Measurements from ENCODE around the gene CYP11A1.
A peak's percentile ranks its signal among the peaks of the same experiment; 100 is the strongest.
"Not testable (repeated sequence)": the region's sequence is repeated elsewhere in the genome, so short reads cannot be mapped to it uniquely, and the experiment has no call there.

The CYP11A1 gene

GRCh38 chr15:74374648-74375302 lies 7.3 kb upstream of the CYP11A1 start:
- no peak for DNase-seq (ENCODE audit: low spot score)

GRCh38 chr15:74373731-74374647 lies 6.5 kb upstream of the CYP11A1 start:
- peak; percentile 98 for DNase-seq (ENCODE audit: low spot score)

GRCh38 chr15:74373056-74373650 lies 5.7 kb upstream of the CYP11A1 start:
- no peak for DNase-seq (ENCODE audit: low spot score)

DNA sequence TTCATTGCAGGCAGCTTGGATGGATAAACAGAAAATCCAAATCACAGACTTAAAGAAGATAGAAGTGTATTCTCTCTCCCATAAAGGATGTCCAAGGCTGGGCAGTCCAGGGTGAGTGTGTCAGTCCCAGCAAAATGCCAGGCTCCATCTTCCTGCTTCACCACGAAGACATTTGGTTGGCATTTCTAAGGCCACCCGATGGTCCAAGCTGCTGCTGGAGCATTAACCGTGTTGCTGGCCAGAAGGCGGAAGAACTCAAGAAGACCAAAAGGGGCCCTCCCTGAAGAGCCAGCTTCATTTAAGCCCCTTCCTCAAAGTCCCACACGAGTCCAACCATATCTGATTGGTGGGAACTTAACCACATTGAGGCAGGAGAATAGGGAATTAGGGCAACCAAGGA lies 3.0 kb upstream of the CYP11A1 start:
- no peak for DNase-seq (ENCODE audit: low spot score)

DNA sequence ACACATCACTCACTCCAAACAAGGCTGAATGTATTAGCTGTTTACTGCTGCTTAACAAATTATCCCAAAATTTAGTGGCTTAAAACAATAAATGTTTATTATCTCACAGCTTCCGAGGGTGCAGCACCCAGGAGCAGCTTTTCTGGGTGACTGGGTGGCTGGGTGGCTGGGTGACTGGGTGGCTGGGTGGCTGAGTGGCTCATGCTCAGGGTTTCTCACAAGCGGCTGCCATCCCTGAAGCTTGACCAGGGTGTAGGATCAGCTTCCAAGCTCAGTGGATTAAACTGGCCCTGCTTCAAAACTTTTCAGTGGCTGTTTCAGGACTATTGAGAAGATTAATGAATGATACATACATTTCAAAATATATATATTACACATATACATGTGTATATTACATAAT lies 2.3 kb upstream of the CYP11A1 start:
- DNase-seq (ENCODE audit: low spot score) = no peak

DNA sequence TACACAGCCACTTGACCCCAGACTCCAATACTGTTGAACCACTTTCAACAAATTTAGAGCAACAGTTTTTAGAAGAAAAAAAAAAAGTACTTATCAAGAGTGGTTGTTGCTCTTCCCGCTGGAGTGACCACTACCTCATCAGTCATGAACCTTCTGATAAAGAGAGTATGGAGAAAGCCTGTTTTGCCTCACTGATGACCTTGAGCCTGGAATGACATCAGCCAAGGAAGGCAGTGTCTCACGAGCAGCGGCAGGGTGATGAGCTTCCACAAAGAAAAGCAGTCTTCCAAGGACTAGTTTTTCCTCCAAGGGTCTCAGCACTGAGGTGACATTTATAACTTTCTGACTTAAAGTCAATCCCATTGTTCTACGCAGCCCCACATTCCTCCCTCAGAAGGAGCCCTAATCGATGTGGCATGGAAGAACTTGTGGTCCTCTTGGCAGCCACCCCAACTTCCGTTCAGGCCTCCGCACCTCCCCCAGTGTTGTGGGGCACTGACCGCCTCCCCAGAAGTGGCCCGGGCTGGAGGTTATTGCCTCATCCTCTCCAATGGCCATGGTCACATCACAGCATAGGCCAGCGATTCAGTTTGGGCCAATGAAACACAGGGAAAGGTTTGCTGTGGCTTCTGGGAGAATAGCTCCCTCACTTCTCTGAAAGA lies 1.8 kb upstream of the CYP11A1 start:
- DNase-seq (ENCODE audit: low spot score) = no peak

DNA sequence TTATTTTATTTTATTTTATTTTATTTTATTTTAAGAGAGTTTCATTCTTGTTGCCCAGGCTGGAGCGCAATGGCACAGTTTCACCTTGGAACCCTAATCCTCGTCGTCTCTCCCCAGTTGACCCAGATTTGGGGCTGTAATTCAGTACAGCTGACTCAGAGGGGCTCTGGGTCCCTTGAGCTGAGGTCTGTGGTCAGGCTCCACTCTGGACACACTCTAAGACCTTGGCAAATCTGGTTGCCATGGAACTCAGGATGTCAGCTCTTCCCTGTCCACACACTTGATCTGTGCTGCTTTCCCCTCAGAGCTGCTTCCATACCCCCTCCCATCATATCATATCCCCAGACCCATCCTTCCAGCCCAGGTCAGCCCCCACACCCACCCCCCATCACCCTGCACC lies 675 bp upstream of the CYP11A1 start:
- DNase-seq (ENCODE audit: low spot score) = no peak

DNA sequence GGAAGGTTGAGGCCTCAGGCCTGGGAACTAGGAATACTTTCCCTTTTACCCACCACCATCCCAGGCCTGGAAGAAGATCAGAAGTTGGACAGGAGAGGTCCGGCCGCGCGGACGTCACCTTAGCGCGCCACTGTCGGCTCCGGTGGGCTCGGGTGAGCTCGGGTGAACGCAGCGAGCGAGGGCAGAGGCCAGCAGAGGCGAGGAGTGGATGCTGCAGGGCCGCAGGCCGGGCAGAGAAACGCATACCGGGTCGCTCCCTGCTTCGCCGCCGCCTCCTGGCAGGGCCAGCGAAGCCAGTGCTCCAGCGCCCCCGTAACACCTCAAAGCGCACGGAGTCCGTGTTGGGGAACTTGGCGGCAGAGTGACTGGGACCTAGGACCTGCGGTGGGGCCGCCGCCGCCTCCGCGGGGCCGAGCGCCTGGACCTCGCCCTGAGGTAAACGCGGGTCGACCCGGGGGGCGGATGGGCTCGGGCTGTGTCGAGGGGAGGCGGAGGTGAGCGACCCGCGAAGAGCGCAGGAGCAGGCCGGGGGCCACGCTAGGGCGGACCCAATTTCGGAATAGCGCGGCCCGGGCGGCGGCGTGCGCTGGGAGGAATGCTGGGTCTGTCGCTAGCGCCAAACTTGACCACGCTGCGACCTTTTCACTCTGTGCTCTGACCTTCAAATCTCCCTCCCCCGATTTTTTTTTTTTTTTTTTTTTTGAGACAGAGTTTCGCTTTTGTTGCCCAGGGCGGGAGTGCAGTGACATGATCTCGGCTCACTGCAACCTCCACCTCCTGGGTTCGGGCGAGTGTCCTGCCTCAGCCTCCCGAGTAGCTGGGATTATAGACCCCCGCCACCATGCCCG lies 1.6 kb downstream of the CYP11A1 start:
- DNase-seq (ENCODE audit: low spot score) = peak; percentile 43

GRCh38 chr15:74364936-74365597 lies 2.4 kb downstream of the CYP11A1 start:
- no peak for DNase-seq (ENCODE audit: low spot score)

- DNase-seq (ENCODE audit: low spot score) = no peak
These were observed 5.0 kb downstream of the CYP11A1 start for GRCh38 chr15:74362482-74362881.

GRCh38 chr15:74360855-74361254 lies 6.6 kb downstream of the CYP11A1 start:
- DNase-seq (ENCODE audit: low spot score) = not testable (repeated sequence)

GRCh38 chr15:74359376-74359775 lies 8.1 kb downstream of the CYP11A1 start:
- DNase-seq (ENCODE audit: low spot score) = not testable (repeated sequence)

DNA sequence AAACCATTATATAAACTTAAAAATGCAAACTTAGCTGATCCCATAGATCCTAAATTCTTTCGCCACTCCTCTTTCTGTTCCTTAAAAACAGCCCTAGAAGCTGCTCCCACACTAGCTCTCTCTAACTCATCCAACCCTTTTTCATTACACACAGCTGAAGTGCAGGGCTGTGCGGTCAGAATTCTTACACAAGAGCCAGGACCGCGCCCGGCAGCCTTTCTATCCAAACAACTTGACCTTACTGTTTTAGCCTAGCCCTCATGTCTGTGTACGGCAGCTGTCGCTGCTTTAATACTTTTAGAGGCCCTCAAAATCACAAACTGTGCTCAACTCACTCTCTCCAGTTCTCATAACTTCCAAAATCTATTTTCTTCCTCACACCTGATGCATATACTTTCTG lies 9.9 kb downstream of the CYP11A1 start:
- not testable (repeated sequence) for DNase-seq (ENCODE audit: low spot score)

GRCh38 chr15:74356050-74356449 lies 11.4 kb downstream of the CYP11A1 start:
- not testable (repeated sequence) for DNase-seq (ENCODE audit: low spot score)

DNA sequence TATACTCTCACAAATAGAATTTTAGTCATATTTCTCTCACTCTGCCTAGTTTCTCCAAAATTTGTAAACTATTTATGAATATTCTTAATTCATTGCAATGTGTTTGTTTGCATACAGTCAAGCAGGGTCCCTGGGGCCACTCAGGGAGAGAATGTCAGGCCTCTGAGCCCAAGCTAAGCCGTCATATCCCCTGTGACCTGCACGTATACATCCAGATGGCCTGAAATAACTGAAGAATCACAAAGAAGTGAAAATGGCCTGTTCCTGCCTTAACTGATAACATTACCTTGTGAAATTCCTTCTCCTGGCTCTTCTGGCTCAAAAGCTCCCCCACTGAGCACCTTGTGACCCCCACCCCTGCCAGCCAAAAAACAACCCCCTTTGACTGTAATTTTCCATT lies 13.5 kb downstream of the CYP11A1 start:
- not testable (repeated sequence) for DNase-seq (ENCODE audit: low spot score)

DNA sequence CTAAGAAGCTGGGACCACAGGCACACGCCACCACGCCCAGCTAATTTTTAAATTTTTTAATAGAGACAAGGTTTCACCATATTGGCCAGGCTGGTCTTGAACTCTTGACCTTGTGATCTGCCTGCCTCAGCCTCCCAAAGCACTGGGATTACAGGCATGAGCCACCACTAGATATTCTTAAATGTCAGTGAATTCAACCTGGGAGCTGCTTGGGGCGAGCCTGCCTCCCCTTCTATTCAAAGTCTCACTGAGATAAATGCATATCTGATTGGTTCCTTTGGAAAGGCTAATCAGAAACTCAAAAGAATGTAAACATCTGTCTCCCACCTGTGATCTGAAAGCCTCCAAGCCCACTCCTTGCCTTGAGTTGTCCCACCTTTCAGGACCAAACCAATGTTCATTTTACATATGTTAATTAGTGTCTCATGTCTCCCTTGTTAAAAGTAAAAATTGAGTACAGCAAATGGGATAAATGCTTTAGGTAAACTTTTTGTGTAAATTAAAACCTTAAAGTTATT lies 15.0 kb downstream of the CYP11A1 start:
- DNase-seq (ENCODE audit: low spot score) = no peak

- DNase-seq (ENCODE audit: low spot score) = no peak
These were observed 15.8 kb downstream of the CYP11A1 start for GRCh38 chr15:74351670-74352069.

- DNase-seq (ENCODE audit: low spot score) = no peak
These were observed 16.9 kb downstream of the CYP11A1 start for GRCh38 chr15:74350295-74351275.

DNA sequence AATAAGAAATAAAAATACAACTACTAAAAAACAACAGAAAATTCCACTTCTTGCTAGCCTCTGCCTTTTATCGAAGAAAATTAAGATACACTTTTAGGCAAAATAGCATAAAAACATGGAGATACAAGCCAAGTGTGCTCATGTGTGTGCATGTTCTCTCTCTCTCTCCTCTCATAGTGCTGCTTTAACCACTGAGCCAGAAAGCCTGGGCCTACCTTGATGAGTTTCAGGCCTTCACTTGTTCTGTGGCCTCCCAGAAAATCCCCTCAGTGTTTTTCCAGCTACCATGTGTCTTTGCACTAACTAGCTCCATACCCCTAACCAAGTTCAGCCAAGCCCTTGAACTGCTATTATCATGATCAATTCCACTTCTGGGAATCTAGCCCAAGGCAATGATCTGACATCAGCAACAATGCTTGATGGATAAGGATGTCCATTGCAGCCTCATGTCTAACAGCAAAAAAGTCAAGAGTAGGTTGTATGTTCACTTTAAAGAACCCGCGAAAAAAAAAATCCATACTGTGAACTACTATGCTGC lies 18.1 kb downstream of the CYP11A1 start:
- DNase-seq (ENCODE audit: low spot score) = no peak

Data from D341Med (cell line).